K562 (cell line): ENCODE measurements around the gene HLA-DOA. TPM values are rescaled to one million over a fixed set of nuclear protein-coding genes. Genes with fewer than 3 reads are reported as not detected.

Experiments
- CBFA2T2 ChIP-seq: fragments of 450-650 bp; conservative IDR thresholded peaks from 2 replicates; pipeline ENCODE4 v1.6.1; 2017; ENCODE audit warnings: mild to moderate bottlenecking
- HDAC2 ChIP-seq: fragments of 450-650 bp; IDR thresholded peaks from 2 replicates; pipeline ENCODE4 v1.6.1; 2016; ENCODE audit warnings: mild to moderate bottlenecking
- MBD2 ChIP-seq: sonication (generic); IDR thresholded peaks from 2 replicates; pipeline ENCODE4 v1.6.1; 2016; ENCODE audit warnings: low read depth, borderline replicate concordance
- NR4A1 ChIP-seq, 2 experiments: fragments of 250-450 bp in 1 of 2; fragments of 450-650 bp in 1 of 2; sonication (Bioruptor Pico) in 1 of 2; IDR thresholded peaks; 2 replicates each; pipeline versions ENCODE4 v1.4.0 to v1.6.1; 2016 to 2020; ENCODE audit warnings: mild to moderate bottlenecking in 2 of 2, missing compliant biosample characterization in 1 of 2, missing genetic modification characterization in 1 of 2, moderate library complexity in 1 of 2
- PML ChIP-seq: IDR thresholded peaks from 2 replicates; pipeline ENCODE4 v1.6.1; 2012; ENCODE audit warnings: low read length, inconsistent platforms
- SMC3 ChIP-seq: conservative IDR thresholded peaks from 2 replicates; pipeline ENCODE4 v1.6.1; 2011; ENCODE audit warnings: low read depth, low read length, improper control_type of control experiment; ENCODE audit not compliant: insufficient read depth
- TRIM28 ChIP-seq: fragments of 450-650 bp; IDR thresholded peaks from 2 replicates; pipeline ENCODE4 v1.6.1; 2017
- ZNF232 ChIP-seq: sonication (generic); formaldehyde crosslinking; IDR thresholded peaks from 2 replicates; pipeline ENCODE4 v1.8.0; 2022; ENCODE audit warnings: mild to moderate bottlenecking, missing genetic modification reagents
- ZNF253 ChIP-seq: fragments of 250-450 bp; sonication (Bioruptor Pico); conservative IDR thresholded peaks from 2 replicates; pipeline ENCODE4 v1.6.1; 2021; ENCODE audit warnings: mild to moderate bottlenecking
- polyA plus RNA-seq, 8 experiments: library from polyadenylated mRNA; depleted of rRNA in 4 of 8; stranded (reverse) in 5 of 8; unstranded in 3 of 8; fragments of >200 nt; fragmentation: Nextera tagmentation in 2 of 8; fragmentation: Illumina TruSeq in 1 of 8; extraction: Ambion mirVana in 2 of 8; extraction: Trizol in 1 of 8; gene quantifications; 2 replicates each; pipeline versions ENCODE4 v1.2.1 to v1.2.3, GENCODE V29; 2011 to 2014; ENCODE audit warnings: inconsistent platforms in 1 of 8, missing spikeins in 1 of 8
- total RNA-seq, 7 experiments: library from RNA; depleted of rRNA in 6 of 7; stranded (reverse); fragments of >200 nt in 6 of 7; fragmentation: Illumina TruSeq in 2 of 7; extraction: Trizol in 2 of 7; gene quantifications; 2 replicates each; pipeline versions ENCODE4 v1.2.1 to v1.2.3, GENCODE V29; 2011 to 2021; ENCODE audit warnings: low replicate concordance in 1 of 7
- TF ChIP-seq, protein P1 (sequence below): fragments of 200-600 bp; sonication (generic); IDR thresholded peaks from one replicate; pipeline ENCODE4 v1.6.1; 2012; ENCODE audit warnings: mild to moderate bottlenecking, low read depth, low read length, inconsistent platforms
- TF ChIP-seq, protein P2 (sequence below): sonication (generic); formaldehyde crosslinking; IDR thresholded peaks from 2 replicates; pipeline ENCODE4 v1.8.0; 2022; ENCODE audit warnings: mild to moderate bottlenecking, missing genetic modification reagents, borderline replicate concordance
- TF ChIP-seq, protein P3 (sequence below): IDR thresholded peaks from 2 replicates; pipeline ENCODE4 v1.6.1; 2012; ENCODE audit warnings: low read depth, low read length, improper control_type of control experiment, borderline replicate concordance

Gene HLA-DOA
- total and polyA plus RNA-seq, 9 of the 15 experiments (the other 6 are each of a cell fraction or from before 2014, with no cell fraction given): 0.07 TPM; not detected in 8

DNA sequence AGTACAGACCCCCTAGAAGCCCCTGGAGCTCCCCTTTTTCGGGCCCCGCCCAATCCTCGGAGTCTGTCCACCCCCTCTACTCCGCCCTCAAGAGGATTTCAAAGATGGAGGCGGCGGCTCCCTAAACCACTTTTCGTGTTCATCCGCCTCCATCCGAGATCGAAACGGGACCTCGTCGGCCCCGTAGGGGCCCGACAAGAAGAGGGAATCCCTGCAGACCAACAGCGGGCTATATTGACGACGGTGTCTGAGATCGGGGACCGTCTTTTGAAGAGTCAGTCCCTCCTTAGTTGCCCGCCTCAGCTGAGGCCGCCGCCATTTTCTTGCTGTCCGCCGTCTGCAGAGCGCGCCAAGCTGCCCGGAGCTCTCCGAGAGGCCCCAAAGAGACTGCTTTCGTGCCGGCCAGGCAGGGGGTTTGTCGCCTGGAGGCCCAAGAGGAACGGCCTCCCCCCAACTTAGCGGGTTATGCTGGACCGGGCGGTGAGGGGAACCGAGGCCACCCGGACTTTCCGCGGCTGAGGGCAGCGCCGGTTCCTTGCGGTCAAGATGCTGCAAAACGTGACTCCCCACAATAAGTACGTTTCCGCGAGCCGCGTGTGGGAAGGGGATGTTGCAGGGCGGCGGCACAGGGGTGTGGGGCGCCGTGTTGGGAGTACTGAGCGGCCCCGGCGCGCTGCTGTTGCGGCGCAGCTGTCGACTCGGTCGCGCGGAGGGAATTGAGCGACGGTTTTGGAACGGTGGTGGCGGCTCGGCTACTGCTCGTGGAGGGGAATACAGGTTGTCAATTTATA lies 36.8 kb downstream of the HLA-DOA start (continued):
- TF ChIP-seq, protein P1, sequence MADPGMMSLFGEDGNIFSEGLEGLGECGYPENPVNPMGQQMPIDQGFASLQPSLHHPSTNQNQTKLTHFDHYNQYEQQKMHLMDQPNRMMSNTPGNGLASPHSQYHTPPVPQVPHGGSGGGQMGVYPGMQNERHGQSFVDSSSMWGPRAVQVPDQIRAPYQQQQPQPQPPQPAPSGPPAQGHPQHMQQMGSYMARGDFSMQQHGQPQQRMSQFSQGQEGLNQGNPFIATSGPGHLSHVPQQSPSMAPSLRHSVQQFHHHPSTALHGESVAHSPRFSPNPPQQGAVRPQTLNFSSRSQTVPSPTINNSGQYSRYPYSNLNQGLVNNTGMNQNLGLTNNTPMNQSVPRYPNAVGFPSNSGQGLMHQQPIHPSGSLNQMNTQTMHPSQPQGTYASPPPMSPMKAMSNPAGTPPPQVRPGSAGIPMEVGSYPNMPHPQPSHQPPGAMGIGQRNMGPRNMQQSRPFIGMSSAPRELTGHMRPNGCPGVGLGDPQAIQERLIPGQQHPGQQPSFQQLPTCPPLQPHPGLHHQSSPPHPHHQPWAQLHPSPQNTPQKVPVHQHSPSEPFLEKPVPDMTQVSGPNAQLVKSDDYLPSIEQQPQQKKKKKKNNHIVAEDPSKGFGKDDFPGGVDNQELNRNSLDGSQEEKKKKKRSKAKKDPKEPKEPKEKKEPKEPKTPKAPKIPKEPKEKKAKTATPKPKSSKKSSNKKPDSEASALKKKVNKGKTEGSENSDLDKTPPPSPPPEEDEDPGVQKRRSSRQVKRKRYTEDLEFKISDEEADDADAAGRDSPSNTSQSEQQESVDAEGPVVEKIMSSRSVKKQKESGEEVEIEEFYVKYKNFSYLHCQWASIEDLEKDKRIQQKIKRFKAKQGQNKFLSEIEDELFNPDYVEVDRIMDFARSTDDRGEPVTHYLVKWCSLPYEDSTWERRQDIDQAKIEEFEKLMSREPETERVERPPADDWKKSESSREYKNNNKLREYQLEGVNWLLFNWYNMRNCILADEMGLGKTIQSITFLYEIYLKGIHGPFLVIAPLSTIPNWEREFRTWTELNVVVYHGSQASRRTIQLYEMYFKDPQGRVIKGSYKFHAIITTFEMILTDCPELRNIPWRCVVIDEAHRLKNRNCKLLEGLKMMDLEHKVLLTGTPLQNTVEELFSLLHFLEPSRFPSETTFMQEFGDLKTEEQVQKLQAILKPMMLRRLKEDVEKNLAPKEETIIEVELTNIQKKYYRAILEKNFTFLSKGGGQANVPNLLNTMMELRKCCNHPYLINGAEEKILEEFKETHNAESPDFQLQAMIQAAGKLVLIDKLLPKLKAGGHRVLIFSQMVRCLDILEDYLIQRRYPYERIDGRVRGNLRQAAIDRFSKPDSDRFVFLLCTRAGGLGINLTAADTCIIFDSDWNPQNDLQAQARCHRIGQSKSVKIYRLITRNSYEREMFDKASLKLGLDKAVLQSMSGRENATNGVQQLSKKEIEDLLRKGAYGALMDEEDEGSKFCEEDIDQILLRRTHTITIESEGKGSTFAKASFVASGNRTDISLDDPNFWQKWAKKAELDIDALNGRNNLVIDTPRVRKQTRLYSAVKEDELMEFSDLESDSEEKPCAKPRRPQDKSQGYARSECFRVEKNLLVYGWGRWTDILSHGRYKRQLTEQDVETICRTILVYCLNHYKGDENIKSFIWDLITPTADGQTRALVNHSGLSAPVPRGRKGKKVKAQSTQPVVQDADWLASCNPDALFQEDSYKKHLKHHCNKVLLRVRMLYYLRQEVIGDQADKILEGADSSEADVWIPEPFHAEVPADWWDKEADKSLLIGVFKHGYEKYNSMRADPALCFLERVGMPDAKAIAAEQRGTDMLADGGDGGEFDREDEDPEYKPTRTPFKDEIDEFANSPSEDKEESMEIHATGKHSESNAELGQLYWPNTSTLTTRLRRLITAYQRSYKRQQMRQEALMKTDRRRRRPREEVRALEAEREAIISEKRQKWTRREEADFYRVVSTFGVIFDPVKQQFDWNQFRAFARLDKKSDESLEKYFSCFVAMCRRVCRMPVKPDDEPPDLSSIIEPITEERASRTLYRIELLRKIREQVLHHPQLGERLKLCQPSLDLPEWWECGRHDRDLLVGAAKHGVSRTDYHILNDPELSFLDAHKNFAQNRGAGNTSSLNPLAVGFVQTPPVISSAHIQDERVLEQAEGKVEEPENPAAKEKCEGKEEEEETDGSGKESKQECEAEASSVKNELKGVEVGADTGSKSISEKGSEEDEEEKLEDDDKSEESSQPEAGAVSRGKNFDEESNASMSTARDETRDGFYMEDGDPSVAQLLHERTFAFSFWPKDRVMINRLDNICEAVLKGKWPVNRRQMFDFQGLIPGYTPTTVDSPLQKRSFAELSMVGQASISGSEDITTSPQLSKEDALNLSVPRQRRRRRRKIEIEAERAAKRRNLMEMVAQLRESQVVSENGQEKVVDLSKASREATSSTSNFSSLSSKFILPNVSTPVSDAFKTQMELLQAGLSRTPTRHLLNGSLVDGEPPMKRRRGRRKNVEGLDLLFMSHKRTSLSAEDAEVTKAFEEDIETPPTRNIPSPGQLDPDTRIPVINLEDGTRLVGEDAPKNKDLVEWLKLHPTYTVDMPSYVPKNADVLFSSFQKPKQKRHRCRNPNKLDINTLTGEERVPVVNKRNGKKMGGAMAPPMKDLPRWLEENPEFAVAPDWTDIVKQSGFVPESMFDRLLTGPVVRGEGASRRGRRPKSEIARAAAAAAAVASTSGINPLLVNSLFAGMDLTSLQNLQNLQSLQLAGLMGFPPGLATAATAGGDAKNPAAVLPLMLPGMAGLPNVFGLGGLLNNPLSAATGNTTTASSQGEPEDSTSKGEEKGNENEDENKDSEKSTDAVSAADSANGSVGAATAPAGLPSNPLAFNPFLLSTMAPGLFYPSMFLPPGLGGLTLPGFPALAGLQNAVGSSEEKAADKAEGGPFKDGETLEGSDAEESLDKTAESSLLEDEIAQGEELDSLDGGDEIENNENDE: peak; percentile 15
- TF ChIP-seq NR4A1 (CRISPR knock-in tag; IDR thresholded peaks at IDR 0.05) (no peak), NR4A1 (tag; IDR thresholded peaks at IDR 0.05) (0 out of 2 replicates have a peak, but pooled peaks have one; percentile 2), HDAC2 (no peak), PML (no peak), SMC3 (0 out of 2 replicates have a peak, but pooled peaks have one; percentile 3), ZNF232 (CRISPR knock-in tag) (no peak), MBD2 (peak; percentile 3; the same call in 1 of the 2 replicates), ZNF253 (no peak), CBFA2T2 (no peak), TRIM28 (0 out of 2 replicates have a peak, but pooled peaks have one; percentile 39)
- TF ChIP-seq, protein P2, sequence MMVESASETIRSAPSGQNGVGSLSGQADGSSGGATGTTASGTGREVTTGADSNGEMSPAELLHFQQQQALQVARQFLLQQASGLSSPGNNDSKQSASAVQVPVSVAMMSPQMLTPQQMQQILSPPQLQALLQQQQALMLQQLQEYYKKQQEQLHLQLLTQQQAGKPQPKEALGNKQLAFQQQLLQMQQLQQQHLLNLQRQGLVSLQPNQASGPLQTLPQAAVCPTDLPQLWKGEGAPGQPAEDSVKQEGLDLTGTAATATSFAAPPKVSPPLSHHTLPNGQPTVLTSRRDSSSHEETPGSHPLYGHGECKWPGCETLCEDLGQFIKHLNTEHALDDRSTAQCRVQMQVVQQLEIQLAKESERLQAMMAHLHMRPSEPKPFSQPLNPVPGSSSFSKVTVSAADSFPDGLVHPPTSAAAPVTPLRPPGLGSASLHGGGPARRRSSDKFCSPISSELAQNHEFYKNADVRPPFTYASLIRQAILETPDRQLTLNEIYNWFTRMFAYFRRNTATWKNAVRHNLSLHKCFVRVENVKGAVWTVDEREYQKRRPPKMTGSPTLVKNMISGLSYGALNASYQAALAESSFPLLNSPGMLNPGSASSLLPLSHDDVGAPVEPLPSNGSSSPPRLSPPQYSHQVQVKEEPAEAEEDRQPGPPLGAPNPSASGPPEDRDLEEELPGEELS (CRISPR knock-in tag): no peak; the same call in 1 of the 2 replicates
- TF ChIP-seq, protein P3, sequence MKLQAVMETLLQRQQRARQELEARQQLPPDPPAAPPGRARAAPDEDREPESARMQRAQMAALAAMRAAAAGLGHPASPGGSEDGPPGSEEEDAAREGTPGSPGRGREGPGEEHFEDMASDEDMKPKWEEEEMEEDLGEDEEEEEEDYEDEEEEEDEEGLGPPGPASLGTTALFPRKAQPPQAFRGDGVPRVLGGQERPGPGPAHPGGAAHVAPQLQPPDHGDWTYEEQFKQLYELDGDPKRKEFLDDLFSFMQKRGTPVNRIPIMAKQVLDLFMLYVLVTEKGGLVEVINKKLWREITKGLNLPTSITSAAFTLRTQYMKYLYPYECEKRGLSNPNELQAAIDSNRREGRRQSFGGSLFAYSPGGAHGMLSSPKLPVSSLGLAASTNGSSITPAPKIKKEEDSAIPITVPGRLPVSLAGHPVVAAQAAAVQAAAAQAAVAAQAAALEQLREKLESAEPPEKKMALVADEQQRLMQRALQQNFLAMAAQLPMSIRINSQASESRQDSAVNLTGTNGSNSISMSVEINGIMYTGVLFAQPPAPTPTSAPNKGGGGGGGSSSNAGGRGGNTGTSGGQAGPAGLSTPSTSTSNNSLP: no peak
